Mesothelial cell of epicardium (in vitro differentiated cells): ENCODE data around the gene MFSD6L. TPM values are rescaled to one million over a fixed set of nuclear protein-coding genes. Genes with fewer than 3 reads are reported as not detected.
"Not testable (repeated sequence)": the region's sequence is repeated elsewhere in the genome, so short reads cannot be mapped to it uniquely, and the experiment has no call there.

Experiments
- DNase-seq, 2 experiments: peaks; one replicate each; pipeline ENCODE4 v3.0.0; 2021; ENCODE audit warnings: low spot score in 2 of 2; ENCODE audit not compliant: unreplicated experiment in 2 of 2
- H3K27ac Mint-ChIP-seq: 2 replicates; pipeline ENCODE4 v1.8.0; 2021; ENCODE audit warnings: mixed read lengths
- H3K27me3 Mint-ChIP-seq: 2 replicates; pipeline ENCODE4 v1.8.0; 2021; ENCODE audit warnings: low read depth, mixed read lengths
- H3K36me3 Mint-ChIP-seq: 2 replicates; pipeline ENCODE4 v1.8.0; 2021; ENCODE audit warnings: mixed read lengths
- H3K4me1 Mint-ChIP-seq: 2 replicates; pipeline ENCODE4 v1.8.0; 2021; ENCODE audit warnings: mixed read lengths
- H3K4me3 Mint-ChIP-seq: 2 replicates; pipeline ENCODE4 v1.8.0; 2021; ENCODE audit warnings: mild to moderate bottlenecking, moderate library complexity, mixed read lengths
- H3K9me3 Mint-ChIP-seq: 2 replicates; pipeline ENCODE4 v1.8.0; 2021; ENCODE audit warnings: mixed read lengths
- total RNA-seq: library from RNA; stranded (reverse); gene quantifications from 3 replicates; pipeline ENCODE4 v1.2.1, GENCODE V29; 2021
- TF ChIP-seq, protein P1 (sequence below): fragments of 200-600 bp; sonication (generic); IDR thresholded peaks from one replicate; pipeline ENCODE4 v1.5.0; 2021; ENCODE audit warnings: antibody characterized with exemption; ENCODE audit not compliant: unreplicated experiment

Gene MFSD6L
- total RNA-seq, 1 donor from 2014 or later, result 4.0 TPM

DNA sequence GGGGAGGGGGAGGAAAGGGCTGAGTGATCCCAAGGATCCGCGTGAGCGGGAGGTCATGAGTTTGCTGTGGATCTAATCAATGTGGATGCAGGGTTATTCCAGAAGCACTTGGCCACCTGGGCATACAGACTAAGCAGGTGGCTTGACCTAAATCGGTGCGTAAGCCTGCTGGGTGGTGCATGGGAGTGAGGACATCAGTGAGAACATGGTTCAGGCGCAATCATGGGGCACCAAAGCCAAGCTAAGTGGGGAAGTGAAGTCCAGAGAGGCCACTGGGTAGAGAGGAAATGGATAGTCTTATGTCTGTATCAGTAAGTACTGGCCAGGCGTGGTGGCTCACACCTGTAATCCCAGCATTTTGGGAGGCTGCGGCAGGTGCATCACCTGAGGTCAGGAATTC lies 18.9 kb upstream of the MFSD6L start:
- peak in 1 of 2 experiments; percentile 34 for DNase-seq
- Mint-ChIP-seq H3K9me3 (peaks cover 12% of the 10 kb centered on the region), H3K4me3 (no peak overlapping the region), H3K27me3 (peaks cover 69% of the 10 kb centered on the region), H3K36me3 (no peaks in the 10 kb centered on the region), H3K27ac (no peak overlapping the region), H3K4me1 (no peaks in the 10 kb centered on the region)
- TF ChIP-seq, protein P1, sequence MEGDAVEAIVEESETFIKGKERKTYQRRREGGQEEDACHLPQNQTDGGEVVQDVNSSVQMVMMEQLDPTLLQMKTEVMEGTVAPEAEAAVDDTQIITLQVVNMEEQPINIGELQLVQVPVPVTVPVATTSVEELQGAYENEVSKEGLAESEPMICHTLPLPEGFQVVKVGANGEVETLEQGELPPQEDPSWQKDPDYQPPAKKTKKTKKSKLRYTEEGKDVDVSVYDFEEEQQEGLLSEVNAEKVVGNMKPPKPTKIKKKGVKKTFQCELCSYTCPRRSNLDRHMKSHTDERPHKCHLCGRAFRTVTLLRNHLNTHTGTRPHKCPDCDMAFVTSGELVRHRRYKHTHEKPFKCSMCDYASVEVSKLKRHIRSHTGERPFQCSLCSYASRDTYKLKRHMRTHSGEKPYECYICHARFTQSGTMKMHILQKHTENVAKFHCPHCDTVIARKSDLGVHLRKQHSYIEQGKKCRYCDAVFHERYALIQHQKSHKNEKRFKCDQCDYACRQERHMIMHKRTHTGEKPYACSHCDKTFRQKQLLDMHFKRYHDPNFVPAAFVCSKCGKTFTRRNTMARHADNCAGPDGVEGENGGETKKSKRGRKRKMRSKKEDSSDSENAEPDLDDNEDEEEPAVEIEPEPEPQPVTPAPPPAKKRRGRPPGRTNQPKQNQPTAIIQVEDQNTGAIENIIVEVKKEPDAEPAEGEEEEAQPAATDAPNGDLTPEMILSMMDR, result no peak

DNA sequence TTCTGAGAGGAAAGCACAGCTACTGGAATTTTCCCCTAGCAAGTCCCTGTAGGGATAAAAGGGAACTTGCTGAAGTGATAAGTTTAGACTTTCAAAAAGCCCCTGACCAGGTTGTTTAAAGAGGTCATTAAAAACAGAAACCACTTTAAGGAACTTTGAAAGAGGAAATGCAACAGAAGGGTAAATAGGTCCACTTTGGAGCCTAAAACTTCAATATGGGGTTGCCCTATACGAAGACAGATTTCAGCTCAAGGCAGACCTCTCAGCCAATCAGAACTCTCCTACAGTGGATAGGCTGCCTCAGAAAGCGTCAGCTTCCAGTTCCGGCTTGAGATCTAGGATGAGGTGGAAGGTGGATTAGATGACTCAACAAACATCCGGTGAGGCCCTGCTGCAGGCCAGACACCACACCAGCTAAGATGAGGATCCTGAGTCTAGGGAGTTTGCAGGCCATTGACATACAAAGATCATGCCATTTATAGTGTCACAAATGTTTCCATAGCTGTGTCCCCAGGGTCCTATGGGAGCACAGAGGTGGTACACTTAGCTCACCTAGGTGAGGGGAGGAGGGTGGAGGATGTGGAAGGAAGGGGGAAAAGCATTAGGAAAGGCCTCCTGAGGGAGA lies 7.9 kb upstream of the MFSD6L start:
- Mint-ChIP-seq H3K9me3 (peaks cover 30% of the 10 kb centered on the region), H3K36me3 (peaks cover 4% of the 10 kb centered on the region), H3K27me3 (peaks cover 19% of the 10 kb centered on the region), H3K27ac (no peak overlapping the region), H3K4me1 (no peaks in the 10 kb centered on the region), H3K4me3 (no peak overlapping the region)
- no peak for DNase-seq
- TF ChIP-seq, protein P1, result no peak

DNA sequence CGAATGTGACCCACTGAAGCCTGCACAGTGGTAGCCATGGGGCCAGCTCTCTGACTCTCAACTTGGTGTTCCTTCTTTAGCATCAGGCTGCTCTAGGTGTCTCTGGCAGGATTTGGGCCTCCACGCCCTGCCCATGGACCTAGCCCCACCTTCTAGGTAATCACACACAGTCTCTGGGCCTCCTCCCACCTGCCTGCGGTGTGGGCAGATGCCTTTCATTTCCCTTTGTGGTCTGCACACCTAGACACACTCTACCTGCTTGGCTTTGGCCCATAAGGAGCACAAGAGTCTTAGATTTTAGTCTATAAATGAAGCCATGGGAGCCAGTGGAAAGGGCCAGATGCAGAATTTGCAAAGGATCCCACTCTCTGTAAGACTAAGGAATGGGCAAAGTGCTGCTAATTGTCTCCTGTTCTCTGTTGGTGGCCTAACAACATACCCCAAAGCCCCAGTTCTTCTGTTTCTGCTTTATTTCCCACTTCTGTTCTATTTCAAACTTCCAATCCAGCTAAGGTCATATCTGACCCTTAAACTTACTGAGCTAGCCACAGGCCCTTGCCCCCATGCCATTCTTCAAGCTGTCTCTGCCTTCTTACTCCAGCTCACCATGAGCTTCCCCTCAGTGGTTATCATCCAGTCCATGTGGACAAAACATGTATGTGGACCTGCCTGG lies 7.2 kb upstream of the MFSD6L start:
- no peak for DNase-seq
- H3K27me3 Mint-ChIP-seq, result peaks cover 14% of the 10 kb centered on the region
- H3K4me1 Mint-ChIP-seq, result no peaks in the 10 kb centered on the region
- TF ChIP-seq, protein P1, result no peak
- H3K4me3 Mint-ChIP-seq, result no peak overlapping the region
- H3K27ac Mint-ChIP-seq, result no peak overlapping the region
- peaks cover 4% of the 10 kb centered on the region for H3K36me3 Mint-ChIP-seq
- H3K9me3 Mint-ChIP-seq, result peaks cover 23% of the 10 kb centered on the region

DNA sequence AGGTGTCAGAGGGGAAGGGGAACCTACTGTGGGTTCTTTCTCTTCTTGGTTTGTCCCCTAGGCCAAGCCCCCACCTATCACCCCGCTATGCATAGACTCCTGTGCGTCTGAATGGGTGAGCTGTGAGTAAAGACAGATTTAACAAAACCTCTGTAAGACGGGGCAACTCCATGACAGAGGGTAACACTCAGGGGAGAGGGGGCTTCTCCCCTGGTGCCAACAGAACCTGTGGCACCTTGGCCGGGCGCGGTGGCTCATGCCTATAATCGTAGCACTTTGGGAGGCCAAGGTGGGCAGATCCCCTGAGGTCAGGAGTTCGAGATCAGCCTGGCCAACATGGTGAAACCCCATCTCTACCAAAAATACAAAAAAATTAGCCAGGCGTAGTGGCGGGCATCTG lies 6.2 kb upstream of the MFSD6L start:
- H3K4me3 Mint-ChIP-seq, DNase-seq, H3K4me1 Mint-ChIP-seq, H3K36me3 Mint-ChIP-seq, H3K27ac Mint-ChIP-seq: not testable (repeated sequence)
- Mint-ChIP-seq H3K27me3 (peaks cover 12% of the 10 kb centered on the region), H3K9me3 (peaks cover 22% of the 10 kb centered on the region)

DNA sequence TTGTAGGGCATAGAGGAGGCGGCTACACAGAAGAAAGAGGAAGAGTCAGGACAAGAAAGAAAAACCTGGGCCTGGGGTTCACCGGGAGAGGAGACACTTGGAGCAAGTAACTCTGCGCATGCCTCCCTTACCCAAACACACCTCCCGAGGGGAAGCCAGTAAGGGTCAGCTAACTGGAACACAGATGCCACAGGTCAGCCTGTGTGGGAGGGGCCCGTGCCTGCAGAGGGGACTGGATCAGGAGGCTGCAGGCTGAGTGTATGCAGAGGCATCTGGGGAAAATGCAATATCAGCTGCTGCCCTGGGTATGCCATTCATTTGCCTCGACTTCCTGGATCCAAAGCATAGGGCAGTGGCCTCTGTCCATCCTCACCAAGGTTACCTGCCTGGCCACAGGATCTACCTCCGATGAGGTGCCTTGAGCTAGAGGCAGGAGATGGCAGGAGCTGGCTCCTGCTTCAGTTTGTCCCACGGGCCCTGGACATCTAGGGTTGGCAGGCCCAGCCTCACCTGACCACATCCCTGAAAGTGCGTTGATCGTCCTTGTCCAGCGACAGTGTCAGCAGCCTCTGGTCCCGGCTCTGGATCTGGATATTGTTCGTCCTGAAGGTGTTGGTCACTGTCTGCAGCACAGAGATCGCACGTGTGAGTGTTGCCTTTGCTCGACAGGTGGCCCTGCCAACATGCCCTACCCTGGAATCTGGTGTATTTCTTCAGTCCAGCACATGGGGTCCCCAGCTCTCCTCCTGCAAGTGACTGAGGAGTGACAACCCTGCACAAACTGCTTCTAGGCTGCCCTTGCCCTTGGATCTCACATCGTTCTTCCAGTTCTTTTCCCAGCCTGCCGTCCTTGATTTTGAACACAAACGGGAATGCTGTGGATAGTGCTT lies 4.6 kb upstream of the MFSD6L start:
- peaks cover 17% of the 10 kb centered on the region for H3K27me3 Mint-ChIP-seq
- DNase-seq, result no peak
- H3K27ac Mint-ChIP-seq, result no peak overlapping the region
- TF ChIP-seq, protein P1, result no peak
- peaks cover 15% of the 10 kb centered on the region for H3K9me3 Mint-ChIP-seq
- no peaks in the 10 kb centered on the region for H3K36me3 Mint-ChIP-seq
- no peak overlapping the region for H3K4me3 Mint-ChIP-seq
- H3K4me1 Mint-ChIP-seq, result peaks cover 8% of the 10 kb centered on the region
